ENCODE data around the gene BBOX1.

BBOX1 gene

GRCh38 chr11:27166130-27166529, 125.5 kb downstream of the BBOX1 start:
- Histone ChIP-seq H3K9me3 (ENCODE audit: low read length) (0 out of 2 replicates have a peak, but pooled peaks cover 2% of the 10 kb centered on the region), H3K4me1 (ENCODE audit: insufficient read depth, low read length, severe bottlenecking) (no peaks in the 10 kb centered on the region), H3F3A (ENCODE audit: insufficient read depth, low read length) (no peaks in the 10 kb centered on the region), H3K27me3 (ENCODE audit: insufficient read depth, low read length) (no peaks in the 10 kb centered on the region; the same call in 1 of the 2 replicates), H4K20me1 (ENCODE audit: insufficient read depth, low read length) (no peaks in the 10 kb centered on the region), H3K79me2 (ENCODE audit: insufficient read depth, low read length) (no peaks in the 10 kb centered on the region), H3K27ac (ENCODE audit: low read depth, low read length, poor library complexity, severe bottlenecking) (no peak overlapping the region), H2AFZ (ENCODE audit: low read length) (no peak overlapping the region), H3K9ac (ENCODE audit: low read length) (no peak overlapping the region), H3K4me2 (ENCODE audit: low read length) (no peak overlapping the region), H3K4me3 (ENCODE audit: low read depth, low read length, poor library complexity, severe bottlenecking) (no peak overlapping the region), H3K9me2 (ENCODE audit: low read depth, low read length) (no peaks in the 10 kb centered on the region), H3K36me3 (ENCODE audit: insufficient read depth, low read length) (no peaks in the 10 kb centered on the region)
- TF ChIP-seq CTCF (IDR thresholded peaks at IDR 0.05; ENCODE audit: low read length) (no peak), EZH2 (IDR thresholded peaks at IDR 0.05; ENCODE audit: borderline replicate concordance, low read length) (no peak)

GRCh38 chr11:27171376-27171958, 130.9 kb downstream of the BBOX1 start:
- Histone ChIP-seq H4K20me1 (ENCODE audit: insufficient read depth, low read length) (no peaks in the 10 kb centered on the region), H3K27me3 (ENCODE audit: insufficient read depth, low read length) (no peaks in the 10 kb centered on the region; the same call in 1 of the 2 replicates), H3K9me3 (ENCODE audit: low read length) (no peaks in the 10 kb centered on the region), H2AFZ (ENCODE audit: low read length) (no peak overlapping the region), H3K4me2 (ENCODE audit: low read length) (no peak overlapping the region), H3K9ac (ENCODE audit: low read length) (no peak overlapping the region), H3K4me3 (ENCODE audit: low read depth, low read length, poor library complexity, severe bottlenecking) (no peak overlapping the region), H3K79me2 (ENCODE audit: insufficient read depth, low read length) (no peaks in the 10 kb centered on the region), H3K27ac (ENCODE audit: low read depth, low read length, poor library complexity, severe bottlenecking) (no peak overlapping the region), H3F3A (ENCODE audit: insufficient read depth, low read length) (no peaks in the 10 kb centered on the region), H3K36me3 (ENCODE audit: insufficient read depth, low read length) (no peaks in the 10 kb centered on the region), H3K9me2 (ENCODE audit: low read depth, low read length) (no peaks in the 10 kb centered on the region), H3K4me1 (ENCODE audit: insufficient read depth, low read length, severe bottlenecking) (no peaks in the 10 kb centered on the region)
- TF ChIP-seq CTCF (IDR thresholded peaks at IDR 0.05; ENCODE audit: low read length) (no peak), EZH2 (IDR thresholded peaks at IDR 0.05; ENCODE audit: borderline replicate concordance, low read length) (no peak)

GRCh38 chr11:27173545-27173944, 132.9 kb downstream of the BBOX1 start:
- no peaks in the 10 kb centered on the region for H3F3A ChIP-seq (ENCODE audit: insufficient read depth, low read length)
- no peak for TF ChIP-seq EZH2 (IDR thresholded peaks at IDR 0.05; ENCODE audit: borderline replicate concordance, low read length)
- no peak for TF ChIP-seq CTCF (IDR thresholded peaks at IDR 0.05; ENCODE audit: low read length)
- no peaks in the 10 kb centered on the region for H3K79me2 ChIP-seq (ENCODE audit: insufficient read depth, low read length)
- no peak overlapping the region for H3K27ac ChIP-seq (ENCODE audit: low read depth, low read length, poor library complexity, severe bottlenecking)
- H3K4me2 ChIP-seq (ENCODE audit: low read length): no peak overlapping the region
- no peak overlapping the region for H3K4me3 ChIP-seq (ENCODE audit: low read depth, low read length, poor library complexity, severe bottlenecking)
- H3K9me2 ChIP-seq (ENCODE audit: low read depth, low read length): no peaks in the 10 kb centered on the region
- no peak overlapping the region for H3K9ac ChIP-seq (ENCODE audit: low read length)
- no peaks in the 10 kb centered on the region for H4K20me1 ChIP-seq (ENCODE audit: insufficient read depth, low read length)
- H3K9me3 ChIP-seq (ENCODE audit: low read length): no peaks in the 10 kb centered on the region
- H2AFZ ChIP-seq (ENCODE audit: low read length): no peak overlapping the region
- no peaks in the 10 kb centered on the region for H3K4me1 ChIP-seq (ENCODE audit: insufficient read depth, low read length, severe bottlenecking)
- no peaks in the 10 kb centered on the region for H3K36me3 ChIP-seq (ENCODE audit: insufficient read depth, low read length)
- H3K27me3 ChIP-seq (ENCODE audit: insufficient read depth, low read length): no peaks in the 10 kb centered on the region; the same call in 1 of the 2 replicates

All from OCI-LY1 (cell line).